ENCODE results near the gene KLHL14. TPM values are rescaled to one million over a fixed set of nuclear protein-coding genes. Genes with fewer than 3 reads are reported as not detected.

Gene KLHL14
- total RNA-seq, 2 experiments from 2014 or later = 0.57 to 2.8 TPM

GRCh38 chr18:32701313-32701712 lies 71.5 kb downstream of the KLHL14 start:
- TF ChIP-seq CTCF (conservative IDR thresholded peaks at IDR 0.05; ENCODE audit: low read length) (no peak), EZH2phosphoT487 (IDR thresholded peaks at IDR 0.05; ENCODE audit: borderline replicate concordance, low read depth, low read length) (no peak)

GRCh38 chr18:32698153-32698552 lies 74.7 kb downstream of the KLHL14 start:
- H3K4me2 ChIP-seq (ENCODE audit: low read length) = no peak overlapping the region
- ChIA-PET POLR2A (no interaction called here), CTCF (ENCODE audit: unreplicated experiment) (no interaction called here)
- H3K79me2 ChIP-seq (ENCODE audit: insufficient read depth, low read depth, low read length) = no peaks in the 10 kb centered on the region
- H3K4me1 ChIP-seq (ENCODE audit: insufficient read depth, low read length, poor library complexity, severe bottlenecking) = no peaks in the 10 kb centered on the region
- TF ChIP-seq EZH2phosphoT487 (IDR thresholded peaks at IDR 0.05; ENCODE audit: borderline replicate concordance, low read depth, low read length) (no peak), CTCF (conservative IDR thresholded peaks at IDR 0.05; ENCODE audit: low read length) (no peak)
- no peak overlapping the region for H3K27ac ChIP-seq (ENCODE audit: low read depth, low read length, poor library complexity, severe bottlenecking)
- no peak overlapping the region for H3K4me3 ChIP-seq (ENCODE audit: low read depth, low read length, poor library complexity, severe bottlenecking)
- intact Hi-C loops (cut with micrococcal nuclease; ENCODE audit: unreplicated experiment) = no loop called here
- no peaks in the 10 kb centered on the region for H4K20me1 ChIP-seq (ENCODE audit: insufficient read depth, low read length)
- H3K9me2 ChIP-seq (ENCODE audit: insufficient read depth, low read length) = no peaks in the 10 kb centered on the region
- BruUV-seq (replicated peaks) = no TSS peak
- no peaks in the 10 kb centered on the region for H3K36me3 ChIP-seq (ENCODE audit: insufficient read depth, low read length)
- H3K9me3 ChIP-seq (ENCODE audit: low read length) = no peaks in the 10 kb centered on the region
- no peak overlapping the region for H2AFZ ChIP-seq (ENCODE audit: low read length)
- DNase-seq (ENCODE audit: low spot score) = no peak

More at GRCh38 chr18:32701313-32701712, 71.5 kb downstream of the KLHL14 start:
- no peak for DNase-seq (ENCODE audit: low spot score)
- no peaks in the 10 kb centered on the region for H3K4me1 ChIP-seq (ENCODE audit: insufficient read depth, low read length, poor library complexity, severe bottlenecking)
- H3K4me2 ChIP-seq (ENCODE audit: low read length) = no peak overlapping the region
- no peak overlapping the region for H2AFZ ChIP-seq (ENCODE audit: low read length)
- no peaks in the 10 kb centered on the region for H4K20me1 ChIP-seq (ENCODE audit: insufficient read depth, low read length)
- ChIA-PET POLR2A (interaction anchor here (0.6 kb wide), 1 partner anchor 101 kb away, joined by 3 read pairs; no protein-coding TSS in a partner anchor), CTCF (ENCODE audit: unreplicated experiment) (no interaction called here)
- H3K27ac ChIP-seq (ENCODE audit: low read depth, low read length, poor library complexity, severe bottlenecking) = no peak overlapping the region
- no peaks in the 10 kb centered on the region for H3K9me3 ChIP-seq (ENCODE audit: low read length)
- intact Hi-C loops (cut with micrococcal nuclease; ENCODE audit: unreplicated experiment) = no loop called here
- H3K4me3 ChIP-seq (ENCODE audit: low read depth, low read length, poor library complexity, severe bottlenecking) = no peak overlapping the region
- no peaks in the 10 kb centered on the region for H3K9me2 ChIP-seq (ENCODE audit: insufficient read depth, low read length)
- no peaks in the 10 kb centered on the region for H3K79me2 ChIP-seq (ENCODE audit: insufficient read depth, low read depth, low read length)
- BruUV-seq (replicated peaks) = no TSS peak
- no peaks in the 10 kb centered on the region for H3K36me3 ChIP-seq (ENCODE audit: insufficient read depth, low read length)

- Histone ChIP-seq H4K20me1 (ENCODE audit: insufficient read depth, low read length) (no peaks in the 10 kb centered on the region), H3K36me3 (ENCODE audit: insufficient read depth, low read length) (no peaks in the 10 kb centered on the region), H3K79me2 (ENCODE audit: insufficient read depth, low read depth, low read length) (no peaks in the 10 kb centered on the region), H3K4me3 (ENCODE audit: low read depth, low read length, poor library complexity, severe bottlenecking) (no peak overlapping the region), H2AFZ (ENCODE audit: low read length) (no peak overlapping the region), H3K4me2 (ENCODE audit: low read length) (no peak overlapping the region), H3K27ac (ENCODE audit: low read depth, low read length, poor library complexity, severe bottlenecking) (no peak overlapping the region), H3K4me1 (ENCODE audit: insufficient read depth, low read length, poor library complexity, severe bottlenecking) (no peaks in the 10 kb centered on the region), H3K9me3 (ENCODE audit: low read length) (no peaks in the 10 kb centered on the region), H3K9me2 (ENCODE audit: insufficient read depth, low read length) (no peaks in the 10 kb centered on the region)
- no TSS peak for BruUV-seq (replicated peaks)
- no peak for TF ChIP-seq CTCF (conservative IDR thresholded peaks at IDR 0.05; ENCODE audit: low read length)
- no peak for TF ChIP-seq EZH2phosphoT487 (IDR thresholded peaks at IDR 0.05; ENCODE audit: borderline replicate concordance, low read depth, low read length)
- POLR2A ChIA-PET = no interaction called here
- DNase-seq (ENCODE audit: low spot score) = no peak
- intact Hi-C loops (cut with micrococcal nuclease; ENCODE audit: unreplicated experiment) = no loop called here
- CTCF ChIA-PET (ENCODE audit: unreplicated experiment) = no interaction called here
These were observed 76.4 kb downstream of the KLHL14 start for GRCh38 chr18:32696376-32696775.

All from OCI-LY7 (cell line).